Right renal cortex interstitium (tissue), 3 donors: Measurements from ENCODE around the gene HENMT1. TPM values are rescaled to one million over a fixed set of nuclear protein-coding genes. Genes with fewer than 3 reads are reported as not detected.
"Not testable (repeated sequence)": the region's sequence is repeated elsewhere in the genome, so short reads cannot be mapped to it uniquely, and the experiment has no call there.

Experiments used
- DNase-seq, 3 donors: peaks; one replicate each; pipeline ENCODE4 v3.0.0-alpha.2; 2013; ENCODE audit warnings: low read depth in 3 of 3, low spot score in 2 of 3
- polyA plus RNA-seq, 3 donors: library from polyadenylated mRNA; unstranded; fragments of 120-200 nt; gene quantifications; one replicate each; pipeline ENCODE4 v1.2.1, GENCODE V29; 2013; ENCODE audit not compliant: insufficient read length in 3 of 3

Gene HENMT1
- polyA plus RNA-seq, 3 donors = 12.3 to 14.6 (median 13.8) TPM

GRCh38 chr1:108678706-108679105 lies 17.8 kb upstream of the HENMT1 start:
- no peak for DNase-seq

DNA sequence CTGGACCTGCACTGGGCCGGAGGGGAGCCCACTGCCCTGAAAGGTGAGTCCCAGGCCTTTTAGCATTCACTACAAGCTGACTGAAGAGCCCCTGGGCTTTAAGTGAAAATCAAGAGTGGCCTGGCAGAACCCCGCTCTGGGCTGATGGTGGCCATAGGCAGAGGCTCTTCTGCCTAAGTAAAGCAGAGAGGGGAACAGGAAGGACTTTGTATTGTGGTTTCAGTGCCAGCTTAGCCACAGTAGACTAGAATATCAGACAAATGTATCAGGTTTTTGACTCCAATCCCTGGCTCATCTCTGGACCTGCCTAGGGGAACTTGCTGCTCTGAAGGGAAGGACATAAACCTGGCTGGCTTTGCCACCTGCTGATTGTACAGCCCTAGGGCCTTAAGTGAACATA lies 10.2 kb upstream of the HENMT1 start:
- DNase-seq = no peak

DNA sequence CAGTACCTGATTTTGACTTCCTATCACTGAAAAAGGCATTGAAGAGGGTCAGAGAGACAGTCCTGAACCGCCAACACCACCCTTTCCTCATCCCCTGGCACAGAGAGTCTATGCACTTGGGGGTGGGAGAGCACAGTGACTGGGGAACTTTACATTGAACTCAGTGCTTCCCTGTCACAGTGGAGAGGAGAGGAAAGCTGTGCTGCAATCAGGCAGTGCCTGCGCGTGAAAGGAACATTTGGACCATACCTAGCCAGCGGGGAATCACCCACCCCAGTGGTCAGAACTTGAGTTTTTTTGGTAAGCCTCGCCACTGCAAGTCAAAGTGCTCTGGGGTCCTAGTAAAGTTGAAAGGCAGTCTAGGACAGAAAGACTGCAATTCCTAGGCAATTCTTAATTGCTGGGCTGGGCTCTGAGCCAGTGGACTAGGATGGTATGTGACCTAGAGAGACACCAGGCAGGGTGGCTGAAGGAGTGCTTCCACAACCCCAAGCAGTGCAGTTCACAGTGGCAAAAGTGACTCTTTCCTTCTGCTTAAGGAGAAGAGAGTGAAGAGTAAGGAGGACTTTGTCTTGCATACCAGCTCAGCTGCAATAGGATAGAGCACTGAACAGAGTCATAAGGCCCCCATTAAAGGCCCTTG lies 9.4 kb upstream of the HENMT1 start:
- DNase-seq = no peak

GRCh38 chr1:108669679-108670078 lies 8.8 kb upstream of the HENMT1 start:
- no peak for DNase-seq

- no peak for DNase-seq
Measured at GRCh38 chr1:108668777-108669176, 7.9 kb upstream of the HENMT1 start.

GRCh38 chr1:108667422-108667821 lies 6.5 kb upstream of the HENMT1 start:
- DNase-seq = not testable (repeated sequence)

GRCh38 chr1:108665771-108666170 lies 4.9 kb upstream of the HENMT1 start:
- DNase-seq = no peak

- no peak for DNase-seq
Measured at GRCh38 chr1:108665067-108665466, 4.2 kb upstream of the HENMT1 start.

- no peak for DNase-seq
Measured at GRCh38 chr1:108664481-108664880, 3.6 kb upstream of the HENMT1 start.

GRCh38 chr1:108663074-108663473 lies 2.2 kb upstream of the HENMT1 start:
- DNase-seq = no peak

- no peak for DNase-seq
Measured at GRCh38 chr1:108657356-108658080, 3.4 kb downstream of the HENMT1 start.

DNA sequence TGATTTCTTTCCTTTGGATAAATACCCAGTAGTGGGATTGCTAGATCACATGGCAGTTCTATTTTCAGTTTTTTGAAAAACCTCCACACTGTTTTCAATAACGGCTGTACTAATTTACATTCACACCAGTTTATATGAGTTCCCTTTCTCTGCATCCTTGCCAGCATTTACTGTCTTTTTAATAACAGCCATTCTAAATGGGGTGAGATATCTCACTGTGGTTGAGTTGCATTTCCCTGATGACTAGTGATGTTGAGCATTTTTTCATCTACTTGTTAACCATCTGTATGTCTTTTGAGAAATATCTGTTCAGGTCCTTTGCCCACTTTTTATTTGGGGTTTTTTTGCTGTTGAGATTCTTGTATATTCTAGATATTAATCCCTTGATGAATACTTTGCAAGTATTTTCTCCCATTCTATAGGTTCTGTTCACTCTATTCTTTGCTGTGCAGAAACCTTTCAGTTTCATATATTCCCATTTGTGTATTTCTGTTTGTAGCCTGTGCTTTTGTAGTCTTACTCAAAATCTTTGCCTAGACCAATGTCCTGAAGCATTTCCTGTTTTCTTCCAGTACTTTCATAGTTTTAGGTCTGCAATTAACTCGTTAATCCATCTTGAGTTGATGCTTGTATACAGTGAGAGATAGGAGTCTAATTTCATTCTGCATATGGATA lies 7.3 kb downstream of the HENMT1 start:
- DNase-seq = no peak

GRCh38 chr1:108646648-108647269 lies 14.1 kb downstream of the HENMT1 start:
- no peak for DNase-seq

DNA sequence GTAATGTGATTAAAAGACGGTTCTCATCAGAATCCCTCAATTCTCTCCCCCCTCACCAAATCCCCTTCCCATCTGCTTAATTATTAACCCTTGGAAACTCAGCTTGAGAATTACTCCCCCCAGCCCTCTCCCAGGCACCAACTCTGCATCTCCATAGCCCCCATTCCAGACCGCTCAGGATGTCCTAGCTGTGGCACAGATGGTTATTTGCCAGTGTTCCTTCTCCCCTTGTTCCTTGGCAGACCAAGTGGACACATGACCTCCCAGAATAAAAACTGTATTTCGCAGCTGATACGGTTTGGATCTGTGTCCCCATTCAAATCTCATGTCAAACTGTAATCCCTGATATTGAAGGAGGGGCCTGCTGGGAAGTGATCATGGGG lies 14.6 kb downstream of the HENMT1 start:
- no peak for DNase-seq

DNA sequence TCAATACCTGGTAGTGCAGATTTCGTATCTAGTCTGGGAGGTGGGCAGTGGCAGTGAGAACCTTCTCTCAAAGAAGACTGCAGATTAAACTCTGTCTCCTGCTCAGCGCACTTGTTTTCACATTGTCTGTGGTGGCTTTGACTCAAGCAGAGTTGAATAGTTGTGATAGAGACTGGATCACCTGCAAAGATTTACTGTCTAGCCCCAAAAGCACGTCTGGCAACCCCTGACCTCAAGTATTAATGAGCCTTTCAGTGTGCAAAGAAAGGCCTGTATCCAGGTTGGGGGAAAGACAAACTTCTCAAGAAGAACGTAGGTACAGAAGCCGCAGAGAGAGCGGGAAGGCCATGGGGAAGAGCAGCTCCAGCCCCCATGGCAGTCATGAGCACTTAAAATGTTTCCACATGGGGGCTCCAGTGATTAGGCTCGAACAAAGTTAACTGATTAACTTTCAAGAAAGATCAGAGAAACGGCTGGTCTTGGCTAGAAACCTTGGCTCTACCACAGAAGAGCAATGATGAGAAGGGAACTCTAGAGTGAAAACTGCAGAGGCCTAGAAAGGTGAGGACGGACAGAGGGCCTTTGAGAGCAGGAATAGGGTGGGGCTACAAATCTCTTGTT lies 15.2 kb downstream of the HENMT1 start:
- no peak for DNase-seq

DNA sequence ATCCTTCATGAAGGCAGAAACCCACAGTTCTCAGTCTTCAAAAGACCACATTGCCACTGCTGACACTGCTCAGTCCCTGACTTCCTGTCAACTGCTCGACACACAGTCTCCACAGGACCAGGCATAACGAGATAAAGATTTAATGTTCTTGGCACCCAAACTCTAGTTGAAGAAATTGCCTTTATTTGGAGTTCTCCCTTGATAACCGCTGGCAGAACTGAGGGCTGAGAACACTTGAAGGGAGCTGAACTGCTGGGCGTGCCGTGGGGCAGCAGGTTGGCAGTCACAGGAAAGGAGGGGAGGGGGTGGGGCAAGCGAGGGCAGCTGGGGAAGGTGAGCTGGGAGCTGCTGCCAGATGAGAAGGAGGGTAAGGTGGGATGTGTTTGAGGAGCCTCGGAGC lies 15.9 kb downstream of the HENMT1 start:
- DNase-seq = no peak

GRCh38 chr1:108643492-108644335 lies 17.2 kb downstream of the HENMT1 start:
- DNase-seq = peak in 1 of 3 donors; percentile 50

- not testable (repeated sequence) for DNase-seq
Measured at GRCh38 chr1:108640863-108641262, 20.0 kb downstream of the HENMT1 start.

- no peak for DNase-seq
Measured at GRCh38 chr1:108639899-108640560, 20.9 kb downstream of the HENMT1 start.

DNA sequence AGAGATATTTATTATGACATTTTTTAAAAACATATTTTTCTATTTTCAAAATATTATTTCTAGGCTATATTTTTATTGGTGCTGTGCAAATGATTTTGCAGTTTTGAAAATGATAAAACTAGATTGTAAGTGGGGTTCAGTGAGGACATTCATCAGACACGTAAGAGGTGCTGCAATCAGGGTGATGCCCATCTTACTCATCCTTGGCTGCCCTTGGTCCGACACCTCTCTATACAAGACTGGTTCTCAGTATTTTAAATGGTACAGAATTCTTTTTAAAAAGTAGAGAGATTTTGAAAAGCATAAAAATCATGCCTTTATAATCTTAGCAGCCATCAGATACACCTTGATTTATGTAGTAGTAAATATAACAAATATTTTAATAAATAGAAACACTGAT lies 24.0 kb downstream of the HENMT1 start:
- no peak for DNase-seq
